A549 (cell line): ENCODE data around the gene ABHD1. TPM values are rescaled to one million over a fixed set of nuclear protein-coding genes. Genes with fewer than 3 reads are reported as not detected.

ENCODE experiments used
- ATAC-seq, 2 experiments: fragments of 200-7000 bp in 1 of 2; fragments of >200 bp in 1 of 2; cut with Nextera tagmentation in 1 of 2; cut with Tn5 transposase in 1 of 2; 3 replicates each; pipeline versions ENCODE4 v1.8.0 to v1.9.1; 2018 to 2020; ENCODE audit warnings: mild to moderate bottlenecking in 1 of 2, moderate library complexity in 1 of 2
- CTCF ChIA-PET: fragments of 300-600 bp; sonication (Branson Sonifier 250); formaldehyde crosslinking; extraction: SDS; loops from one replicate; lab custom pipeline; 2021; ENCODE audit warnings: antibody characterized with exemption, inconsistent platforms; lab: Yijun Ruan, JAX
- POLR2A ChIA-PET: fragments of 350-600 bp; formaldehyde crosslinking; extraction: SDS; loops from one replicate; lab custom pipeline; 2021; ENCODE audit warnings: antibody characterized with exemption, inconsistent platforms; lab: Yijun Ruan, JAX
- DNase-seq, 2 experiments: peaks; one replicate each; pipeline versions ENCODE4 v3.0.0 to v3.0.0-alpha.2; 2011 to 2016; ENCODE audit warnings: low read depth in 1 of 2, low spot score in 1 of 2
- FAIRE-seq: peaks from 2 replicates; lab custom pipeline; 2011; peaks lifted over from hg19 to GRCh38; lab: Jason Lieb, UNC
- H3K27ac ChIP-seq, 2 experiments: fragments of >200 bp; sonication (Bioruptor Twin); formaldehyde crosslinking; 3 replicates each; pipeline ENCODE4 v1.5.1; 2016 to 2017
- H3K4me1 ChIP-seq: fragments of >200 bp; sonication (Bioruptor Twin); formaldehyde crosslinking; 3 replicates; pipeline ENCODE4 v1.6.1; 2016
- H3K4me2 ChIP-seq: fragments of >200 bp; sonication (Bioruptor Twin); formaldehyde crosslinking; 3 replicates; pipeline ENCODE4 v1.6.1; 2016
- H3K4me3 ChIP-seq: fragments of >200 bp; sonication (Bioruptor Twin); formaldehyde crosslinking; 3 replicates; pipeline ENCODE4 v1.5.1; 2016
- H3K9me3 ChIP-seq: fragments of >200 bp; sonication (Bioruptor Twin); formaldehyde crosslinking; 3 replicates; pipeline ENCODE4 v1.6.1; 2016
- BCL3 ChIP-seq: fragments of >200 bp; sonication (Bioruptor Twin); formaldehyde crosslinking; IDR thresholded peaks from 3 replicates; pipeline ENCODE4 v1.6.1; 2016
- CBX8 ChIP-seq: fragments of 200-600 bp; sonication (generic); IDR thresholded peaks from 2 replicates; pipeline ENCODE4 v1.6.1; 2016
- E2F6 ChIP-seq: IDR thresholded peaks from 2 replicates; pipeline ENCODE4 v1.6.1; 2012; ENCODE audit warnings: low read depth, borderline replicate concordance
- ESRRA ChIP-seq: fragments of 150-350 bp; IDR thresholded peaks from 2 replicates; pipeline ENCODE4 v1.6.1; 2014; ENCODE audit warnings: mild to moderate bottlenecking, low read length, borderline replicate concordance
- HOXB5 ChIP-seq: fragments of 250-450 bp; sonication (Bioruptor Pico); IDR thresholded peaks from 2 replicates; pipeline ENCODE4 v1.5.0; 2020; ENCODE audit warnings: mild to moderate bottlenecking, moderate library complexity
- KDM5A ChIP-seq: fragments of 200-600 bp; sonication (generic); IDR thresholded peaks from 2 replicates; pipeline ENCODE4 v1.6.1; 2016; ENCODE audit warnings: antibody characterized with exemption, mild to moderate bottlenecking
- NR3C1 ChIP-seq: fragments of >200 bp; sonication (Bioruptor Twin); formaldehyde crosslinking; IDR thresholded peaks from 3 replicates; pipeline ENCODE4 v1.6.1; 2017
- PHF8 ChIP-seq: fragments of 200-600 bp; sonication (generic); IDR thresholded peaks from 2 replicates; pipeline ENCODE4 v1.6.1; 2016; ENCODE audit warnings: low read depth, mild to moderate bottlenecking, antibody characterized with exemption, moderate library complexity, borderline replicate concordance
- POLR2A ChIP-seq: IDR thresholded peaks from 2 replicates; pipeline ENCODE4 v1.6.1; 2012; ENCODE audit warnings: mild to moderate bottlenecking, low read length
- RCOR1 ChIP-seq: fragments of 150-350 bp; IDR thresholded peaks from 2 replicates; pipeline ENCODE4 v1.6.1; 2014; ENCODE audit warnings: antibody characterized with exemption, low read length, low read depth
- RFX5 ChIP-seq: fragments of 450-650 bp; IDR thresholded peaks from 2 replicates; pipeline ENCODE4 v1.7.1; 2014; ENCODE audit warnings: antibody characterized with exemption, mild to moderate bottlenecking, moderate library complexity
- SMC3 ChIP-seq: fragments of >200 bp; sonication (Bioruptor Twin); formaldehyde crosslinking; IDR thresholded peaks from 3 replicates; pipeline ENCODE4 v1.6.1; 2018; ENCODE audit warnings: inconsistent platforms
- SREBF2 ChIP-seq: fragments of 450-650 bp; IDR thresholded peaks from 2 replicates; pipeline ENCODE4 v1.6.1; 2014; ENCODE audit warnings: mild to moderate bottlenecking, moderate library complexity
- ZFP36 ChIP-seq: fragments of 450-650 bp; IDR thresholded peaks from 2 replicates; pipeline ENCODE4 v1.6.1; 2014; ENCODE audit warnings: borderline replicate concordance; ENCODE audit not compliant: partially characterized antibody
- WGBS: methylation state at CpG from one replicate; pipeline ENCODE4 v1.1.6; 2017; ENCODE audit errors: missing lambda C conversion rate; 5-methylcytosine and 5-hydroxymethylcytosine counted together
- polyA plus RNA-seq, 4 experiments: library from polyadenylated mRNA; depleted of rRNA in 3 of 4; stranded (reverse); fragments of >200 nt; fragmentation: RNase III in 1 of 4; extraction: RNeasy Plus Mini Kit Qiagen cat#74134 plus additional on column Dnase treatment in 1 of 4; gene quantifications; 2 replicates in 3 of 4; 3 replicates in 1 of 4; pipeline ENCODE4 v1.2.3, GENCODE V29; 2011 to 2017
- TF ChIP-seq, protein P1 (sequence below): fragments of 200-600 bp; sonication (generic); IDR thresholded peaks from 2 replicates; pipeline ENCODE4 v1.6.1; 2016; ENCODE audit warnings: antibody characterized with exemption, mild to moderate bottlenecking, moderate library complexity

Gene ABHD1
- polyA plus RNA-seq, 2 of the 4 experiments (the other 2 are of a cell fraction) = 0.96 to 1.9 TPM

DNA sequence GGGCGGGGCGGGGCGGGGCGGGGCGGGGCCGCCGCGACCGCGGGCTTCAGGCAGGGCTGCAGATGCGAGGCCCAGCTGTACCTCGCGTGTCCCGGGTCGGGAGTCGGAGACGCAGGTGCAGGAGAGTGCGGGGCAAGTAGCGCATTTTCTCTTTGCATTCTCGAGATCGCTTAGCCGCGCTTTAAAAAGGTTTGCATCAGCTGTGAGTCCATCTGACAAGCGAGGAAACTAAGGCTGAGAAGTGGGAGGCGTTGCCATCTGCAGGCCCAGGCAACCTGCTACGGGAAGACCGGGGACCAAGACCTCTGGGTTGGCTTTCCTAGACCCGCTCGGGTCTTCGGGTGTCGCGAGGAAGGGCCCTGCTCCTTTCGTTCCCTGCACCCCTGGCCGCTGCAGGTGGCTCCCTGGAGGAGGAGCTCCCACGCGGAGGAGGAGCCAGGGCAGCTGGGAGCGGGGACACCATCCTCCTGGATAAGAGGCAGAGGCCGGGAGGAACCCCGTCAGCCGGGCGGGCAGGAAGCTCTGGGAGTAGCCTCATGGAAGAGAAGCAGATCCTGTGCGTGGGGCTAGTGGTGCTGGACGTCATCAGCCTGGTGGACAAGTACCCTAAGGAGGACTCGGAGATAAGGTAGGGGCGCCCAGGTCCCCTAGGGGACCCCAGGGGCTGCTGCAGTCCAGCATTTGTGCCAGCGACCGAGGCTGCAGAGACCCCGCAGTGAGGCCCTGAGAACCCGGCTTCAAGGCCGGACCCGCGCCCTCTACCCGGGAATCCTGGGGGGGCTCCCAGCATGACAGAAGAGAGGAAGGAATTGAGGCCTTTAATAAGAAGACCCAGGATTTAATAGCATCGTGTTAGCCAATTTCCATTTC, 36.7 kb upstream of the ABHD1 start, which contains the start of gene KHK:
KHK (plus strand) TSS at position 49 of the 870 bp plus-strand sequence; CDS start at position 537, 488 bp downstream.
- 25% methylated on average over 36 of the region's 54 CpGs for whole genome bisulfite sequencing
- no peak for FAIRE-seq
- Histone ChIP-seq H3K4me3 (peak within 1 kb of the TSS; percentile 70), H3K4me2 (peak within 1 kb of the TSS; percentile 81), H3K9me3 (no peaks in the 10 kb centered on the region), H3K27ac (peak within 1 kb of the TSS; percentile 90 to 91), H3K4me1 (peaks cover 10% of the 10 kb centered on the region)
- POLR2A ChIA-PET = interaction anchor here (0.7 to 1.3 kb wide), 3 partner anchors 15 to 129 kb away, joined by 3 to 12 read pairs (median 9); partner anchors contain the start of genes AGBL5 and OST4
- CTCF ChIA-PET = interaction anchor here (0.6 to 15.3 kb wide), 30 partner anchors 8 to 244 kb away, joined by 3 to 253 read pairs (median 4); partner anchors contain the start of genes ABHD1, EMILIN1 and OST4
- no peak for TF ChIP-seq SREBF2
- peak; percentile 30 for TF ChIP-seq POLR2A
- TF ChIP-seq SMC3 = no peak
- 0 out of 3 replicates have a peak, but pooled peaks have one; percentile 15 for TF ChIP-seq BCL3
- peak; percentile 60 to 65 for ATAC-seq
- DNase-seq = peak; percentile 50 to 94

DNA sequence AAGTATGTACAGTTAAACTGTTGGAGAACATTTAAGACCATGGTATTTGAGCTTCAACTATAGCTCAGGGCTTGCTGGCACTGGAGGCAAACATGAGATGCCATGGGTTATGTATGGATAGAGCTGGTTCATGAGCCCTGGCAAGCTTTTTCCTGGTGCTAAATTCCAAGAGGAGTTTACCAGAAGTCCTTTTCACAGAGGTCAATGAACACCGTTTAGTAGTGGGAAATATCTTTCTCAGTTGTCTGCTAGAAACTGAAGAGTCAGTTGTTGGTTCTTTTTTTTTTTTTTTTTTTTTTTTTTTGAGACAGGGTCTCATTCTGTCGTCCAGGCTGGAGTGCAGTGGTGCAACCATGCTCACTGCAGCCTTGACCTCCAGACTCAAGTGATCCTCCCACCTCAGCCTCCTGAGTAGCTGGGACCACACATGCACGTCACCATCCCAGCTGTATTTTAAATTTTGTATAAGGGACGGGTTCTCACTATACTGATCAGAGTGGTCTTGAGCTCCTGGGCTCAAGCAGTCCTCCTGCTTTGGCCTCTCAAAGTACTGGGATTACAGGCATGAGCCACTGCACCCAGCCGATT, 35.7 kb upstream of the ABHD1 start:
- FAIRE-seq = no peak

GRCh38 chr2:27088634-27089033, 35.0 kb upstream of the ABHD1 start:
- Histone ChIP-seq H3K4me3 (no peak overlapping the region), H3K9me3 (no peaks in the 10 kb centered on the region), H3K4me1 (peaks cover 18% of the 10 kb centered on the region), H3K4me2 (no peak overlapping the region), H3K27ac (no peak overlapping the region)
- TF ChIP-seq, protein P1, sequence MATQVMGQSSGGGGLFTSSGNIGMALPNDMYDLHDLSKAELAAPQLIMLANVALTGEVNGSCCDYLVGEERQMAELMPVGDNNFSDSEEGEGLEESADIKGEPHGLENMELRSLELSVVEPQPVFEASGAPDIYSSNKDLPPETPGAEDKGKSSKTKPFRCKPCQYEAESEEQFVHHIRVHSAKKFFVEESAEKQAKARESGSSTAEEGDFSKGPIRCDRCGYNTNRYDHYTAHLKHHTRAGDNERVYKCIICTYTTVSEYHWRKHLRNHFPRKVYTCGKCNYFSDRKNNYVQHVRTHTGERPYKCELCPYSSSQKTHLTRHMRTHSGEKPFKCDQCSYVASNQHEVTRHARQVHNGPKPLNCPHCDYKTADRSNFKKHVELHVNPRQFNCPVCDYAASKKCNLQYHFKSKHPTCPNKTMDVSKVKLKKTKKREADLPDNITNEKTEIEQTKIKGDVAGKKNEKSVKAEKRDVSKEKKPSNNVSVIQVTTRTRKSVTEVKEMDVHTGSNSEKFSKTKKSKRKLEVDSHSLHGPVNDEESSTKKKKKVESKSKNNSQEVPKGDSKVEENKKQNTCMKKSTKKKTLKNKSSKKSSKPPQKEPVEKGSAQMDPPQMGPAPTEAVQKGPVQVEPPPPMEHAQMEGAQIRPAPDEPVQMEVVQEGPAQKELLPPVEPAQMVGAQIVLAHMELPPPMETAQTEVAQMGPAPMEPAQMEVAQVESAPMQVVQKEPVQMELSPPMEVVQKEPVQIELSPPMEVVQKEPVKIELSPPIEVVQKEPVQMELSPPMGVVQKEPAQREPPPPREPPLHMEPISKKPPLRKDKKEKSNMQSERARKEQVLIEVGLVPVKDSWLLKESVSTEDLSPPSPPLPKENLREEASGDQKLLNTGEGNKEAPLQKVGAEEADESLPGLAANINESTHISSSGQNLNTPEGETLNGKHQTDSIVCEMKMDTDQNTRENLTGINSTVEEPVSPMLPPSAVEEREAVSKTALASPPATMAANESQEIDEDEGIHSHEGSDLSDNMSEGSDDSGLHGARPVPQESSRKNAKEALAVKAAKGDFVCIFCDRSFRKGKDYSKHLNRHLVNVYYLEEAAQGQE = no peak
- TF ChIP-seq CBX8 = no peak
- no peak for FAIRE-seq
- ChIA-PET POLR2A (no interaction called here), CTCF (interaction anchor here (1.1 to 15.3 kb wide), 11 partner anchors 7 to 242 kb away, joined by 3 to 253 read pairs (median 8); partner anchors contain the start of gene OST4)
- ATAC-seq = no peak
- WGBS = 85% methylated on average over 6 of the region's 6 CpGs
- no peak for DNase-seq

More for the DNA sequence above, 35.7 kb upstream of the ABHD1 start:
- peaks cover 11% of the 10 kb centered on the region for H3K4me1 ChIP-seq
- ChIA-PET POLR2A (interaction anchor here (0.7 to 1.3 kb wide), 2 partner anchors 36 to 128 kb away, joined by 9 to 12 read pairs; partner anchors contain the start of gene AGBL5), CTCF (interaction anchor here (0.6 to 15.3 kb wide), 20 partner anchors 9 to 242 kb away, joined by 3 to 253 read pairs (median 5); partner anchors contain the start of genes ABHD1, EMILIN1 and OST4)
- no peaks in the 10 kb centered on the region for H3K9me3 ChIP-seq
- H3K4me3 ChIP-seq = no peak overlapping the region
- DNase-seq = no peak
- no peak for ATAC-seq
- WGBS = 81% methylated on average over 5 of the region's 5 CpGs
- TF ChIP-seq KDM5A (no peak), SMC3 (no peak), ESRRA (no peak), NR3C1 (no peak), RFX5 (no peak), RCOR1 (no peak), PHF8 (no peak), E2F6 (no peak), ZFP36 (no peak), HOXB5 (no peak), POLR2A (no peak)
- TF ChIP-seq, all 56 proteins: peak for 0
- Histone ChIP-seq H3K27ac (no peak overlapping the region), H3K4me2 (peak overlapping the region; percentile 81; the same call in 2 of the 3 replicates)
